Suppressor macrophage treated with lipopolysaccharide for 1 hour (primary cell): ENCODE data around the gene PLCB1.
"Not testable (repeated sequence)": the region's sequence is repeated elsewhere in the genome, so short reads cannot be mapped to it uniquely, and the experiment has no call there.

ENCODE experiments used
- DNase-seq, 3 donors: peaks; one replicate each; pipeline ENCODE4 v3.0.0-alpha.2; 2020 to 2022

PLCB1 gene

DNA sequence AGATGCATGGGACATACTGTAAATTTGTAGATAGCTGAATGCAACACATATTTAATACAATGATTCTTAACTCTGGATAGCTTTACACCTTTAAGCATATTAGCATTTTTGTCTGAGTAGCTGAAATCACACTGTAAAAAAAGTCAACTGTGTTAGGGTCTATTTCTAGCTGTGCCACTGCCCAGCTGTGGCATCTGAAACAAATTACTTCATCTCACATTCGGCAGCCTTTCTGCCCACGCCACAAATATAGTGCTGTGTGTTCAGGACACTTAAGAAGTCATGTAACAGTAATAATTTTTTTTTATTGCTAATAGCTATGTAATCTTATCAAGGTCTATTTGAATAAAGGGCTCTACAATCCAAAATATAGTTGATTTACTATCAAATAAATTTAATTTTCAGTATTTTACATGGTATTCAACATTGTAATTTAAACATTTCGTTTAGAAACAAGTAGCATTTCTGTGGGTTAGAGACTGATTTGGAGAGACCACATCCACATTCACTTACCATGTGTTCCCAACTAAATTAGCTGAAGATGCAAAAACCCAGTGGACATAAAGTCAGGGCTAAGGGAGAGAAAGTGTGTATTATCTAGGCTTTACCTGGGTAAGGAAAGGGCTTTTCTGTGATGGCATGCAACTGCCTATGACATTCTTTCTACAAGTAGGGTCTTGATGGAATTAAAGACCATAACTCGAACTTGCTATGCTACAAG is 276.7 kb downstream of the PLCB1 start:
- no peak for DNase-seq

- DNase-seq = no peak
Measured at GRCh38 chr20:8413691-8414090, 281.6 kb downstream of the PLCB1 start.

DNA sequence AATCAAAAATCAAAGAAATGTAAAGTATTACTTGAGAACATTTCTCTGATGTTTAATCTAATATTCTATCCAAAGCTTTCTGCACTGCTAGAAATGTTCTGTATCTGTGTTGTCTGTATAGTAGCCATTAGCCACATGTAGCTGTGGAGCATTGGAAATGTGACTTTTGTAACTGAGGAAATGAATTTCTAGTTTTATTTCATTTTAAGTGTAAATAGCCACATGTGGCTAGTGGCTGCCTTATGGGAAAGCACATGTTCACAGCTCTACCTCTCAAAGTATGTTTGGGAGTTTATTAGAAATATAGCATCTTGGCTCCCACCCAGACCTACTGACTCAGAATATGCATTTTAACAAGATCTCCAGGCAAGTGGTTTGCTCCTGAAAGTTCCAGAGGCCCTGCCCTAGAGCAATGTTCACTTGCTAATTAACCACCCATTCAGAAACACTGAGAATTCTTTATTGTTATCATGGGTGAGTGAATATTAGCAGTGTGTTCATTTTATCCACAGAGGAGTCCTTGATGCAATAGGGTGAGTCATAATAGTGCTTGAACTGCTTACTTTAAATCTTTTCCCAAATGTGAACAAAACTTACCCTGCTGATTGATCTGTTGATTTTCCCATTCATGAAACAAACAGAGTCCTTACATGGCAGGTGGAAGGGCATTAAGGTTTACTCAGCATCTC is 282.7 kb downstream of the PLCB1 start:
- DNase-seq = peak; percentile 35 to 69 (median 57)

DNA sequence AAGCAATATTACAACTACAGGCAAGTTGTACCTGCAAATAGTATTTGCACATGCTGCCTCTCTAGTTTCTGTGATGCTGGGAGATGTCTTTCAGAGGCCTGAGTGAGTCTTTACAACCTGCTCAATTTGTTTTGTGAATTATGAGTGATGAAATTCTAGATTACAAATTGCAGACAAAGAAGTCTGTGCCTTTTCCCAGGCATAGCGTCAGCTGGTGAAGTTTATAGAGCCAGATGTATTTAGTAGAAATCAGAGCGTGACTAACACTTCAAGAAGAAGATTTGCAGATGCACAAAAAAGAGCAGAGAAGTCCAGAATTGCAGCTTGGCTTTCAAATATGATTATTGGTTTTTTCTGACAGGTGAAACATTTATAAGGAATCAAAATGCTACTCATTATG is 289.9 kb downstream of the PLCB1 start:
- no peak for DNase-seq

DNA sequence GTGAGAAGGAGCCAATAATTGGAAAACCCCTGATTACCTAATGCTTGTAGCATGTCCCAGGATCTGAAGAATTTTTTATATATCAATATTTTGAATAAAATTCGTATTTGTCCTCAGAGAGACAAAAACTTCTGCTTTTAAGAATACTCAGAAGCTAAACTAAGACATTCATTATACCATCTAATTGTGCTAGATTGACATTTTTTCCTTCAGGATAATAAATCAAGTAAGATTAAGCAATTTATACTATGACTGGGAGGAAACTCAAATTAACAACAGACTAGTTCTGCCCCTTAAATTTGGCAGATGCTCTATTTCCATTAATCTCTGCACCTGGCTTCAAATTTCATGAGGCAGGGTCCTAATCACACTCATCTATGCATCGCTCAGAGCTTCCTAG is 291.4 kb downstream of the PLCB1 start:
- no peak for DNase-seq

DNA sequence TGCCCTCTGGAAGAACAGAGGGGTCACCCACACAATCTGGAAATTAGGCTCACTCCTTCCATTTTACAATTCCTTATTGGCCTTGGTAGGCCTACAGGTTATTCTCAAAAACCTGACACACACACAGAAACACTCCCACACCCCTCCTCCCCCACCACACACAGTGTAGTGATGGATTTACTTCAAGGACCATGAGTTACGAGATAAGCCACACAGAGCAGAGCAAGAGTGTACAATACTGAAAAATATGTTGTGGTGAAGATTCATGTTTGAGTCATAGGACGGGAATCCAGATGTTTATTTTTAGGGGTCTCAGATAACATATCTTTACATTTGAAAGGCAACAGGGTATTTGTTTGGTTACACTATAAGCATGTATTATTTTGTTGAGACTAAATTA is 291.9 kb downstream of the PLCB1 start:
- no peak for DNase-seq

DNA sequence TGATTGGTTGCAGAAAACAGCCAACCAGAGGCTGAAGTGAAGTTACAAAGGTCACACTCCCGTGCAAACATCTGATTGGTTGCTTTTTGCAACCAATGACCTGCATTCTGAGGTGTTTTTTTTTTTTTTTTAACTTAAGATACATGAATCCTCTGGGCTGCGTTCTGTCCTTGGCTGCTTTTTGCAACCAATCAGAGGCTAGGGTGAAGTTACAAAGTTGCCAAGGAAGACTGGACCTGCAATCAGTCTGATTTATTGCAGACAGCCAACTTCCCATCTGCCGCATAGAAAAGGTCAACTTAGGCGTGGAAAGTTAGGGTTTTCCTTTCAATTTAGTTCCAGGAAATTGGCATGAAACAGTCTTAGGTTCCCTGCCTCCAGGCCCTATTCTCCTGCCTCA is 292.9 kb downstream of the PLCB1 start:
- peak in 2 of 3 donors; percentile 31 to 55 for DNase-seq

DNA sequence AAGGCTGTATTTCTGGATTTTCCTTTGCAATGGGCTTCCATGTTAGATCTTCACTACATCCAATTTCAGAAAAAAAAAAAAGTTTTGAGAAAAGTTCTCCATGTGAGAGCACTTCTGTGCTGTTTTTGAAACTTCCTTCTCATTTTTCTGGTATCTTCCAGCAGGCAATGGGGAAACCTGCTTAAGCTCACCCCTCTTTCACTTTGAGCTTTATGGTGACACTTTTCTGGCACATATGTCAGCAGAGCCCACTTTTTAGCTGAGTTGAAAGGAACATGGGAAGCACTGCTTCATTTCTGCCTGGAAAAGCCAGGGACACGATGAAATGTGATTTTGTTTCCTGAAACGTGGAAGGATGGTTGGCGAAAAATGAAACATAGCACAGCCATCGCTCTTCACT is 293.7 kb downstream of the PLCB1 start:
- peak in 1 of 3 donors; percentile 17 for DNase-seq

GRCh38 chr20:8427419-8428040 is 295.5 kb downstream of the PLCB1 start:
- peak; percentile 55 to 74 (median 72) for DNase-seq

- DNase-seq = no peak
Measured at GRCh38 chr20:8428988-8429387, 296.9 kb downstream of the PLCB1 start.

- DNase-seq = no peak
Measured at GRCh38 chr20:8431538-8432434, 299.7 kb downstream of the PLCB1 start.

GRCh38 chr20:8432435-8433148 is 300.5 kb downstream of the PLCB1 start:
- DNase-seq = no peak

DNA sequence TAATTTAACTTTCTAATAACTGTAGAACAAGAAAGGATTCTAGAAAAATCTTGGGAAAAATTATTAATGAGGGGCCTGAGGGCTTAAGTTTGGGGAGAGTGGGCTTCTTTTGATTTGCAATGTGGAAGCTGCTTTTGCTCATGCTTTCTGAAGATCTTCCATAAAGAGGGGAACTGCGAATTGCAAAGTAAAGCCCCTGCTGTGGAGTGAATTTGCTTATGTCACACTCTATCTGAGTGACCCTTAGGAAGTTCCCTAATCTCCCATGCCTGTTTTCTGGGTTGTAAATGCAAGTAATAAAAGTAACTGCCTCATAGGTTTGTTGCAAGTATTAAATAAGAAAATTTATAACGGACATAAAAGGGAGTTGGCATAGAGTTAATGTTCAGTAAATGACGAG is 301.2 kb downstream of the PLCB1 start:
- peak; percentile 44 to 81 (median 72) for DNase-seq

- DNase-seq = peak; percentile 41 to 83 (median 78)
Measured at GRCh38 chr20:8434326-8434876, 302.3 kb downstream of the PLCB1 start.

DNA sequence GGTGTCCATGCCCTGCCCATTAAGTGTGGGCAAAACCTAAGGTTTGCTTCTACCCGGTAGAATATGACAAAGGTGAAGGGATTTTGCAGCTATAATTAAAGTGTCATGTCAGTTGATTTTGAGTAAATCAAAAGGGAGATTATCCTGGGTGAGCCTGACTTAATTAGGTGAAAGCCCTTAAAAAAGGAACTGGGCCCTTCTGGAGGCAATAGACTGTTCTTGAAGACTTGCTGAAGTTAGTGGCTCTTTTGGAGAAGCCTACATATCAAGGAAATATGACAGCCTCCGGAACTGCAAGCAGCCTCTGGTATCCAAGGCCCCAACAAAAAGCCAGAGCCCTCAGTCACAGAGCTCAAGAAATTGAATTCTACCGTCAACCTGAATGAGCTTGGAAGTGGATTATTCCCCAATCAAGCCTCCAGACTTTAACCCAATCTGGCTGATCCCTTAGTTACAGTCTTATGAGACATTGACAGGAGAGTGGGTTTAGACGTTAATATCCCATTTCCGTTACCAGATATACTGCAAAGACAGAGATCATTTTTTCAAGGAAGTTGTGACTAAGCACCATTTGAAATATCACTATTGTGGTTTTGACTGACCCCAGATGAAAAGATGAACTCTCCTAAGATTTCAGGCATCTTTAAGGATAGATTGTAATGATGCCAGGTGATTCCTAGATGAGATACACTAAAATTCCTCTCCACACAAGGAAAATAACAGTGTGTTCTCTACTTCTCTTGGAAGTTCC is 303.4 kb downstream of the PLCB1 start:
- DNase-seq = peak; percentile 19 to 66 (median 65)

- not testable (repeated sequence) for DNase-seq
Measured at GRCh38 chr20:8436938-8437337, 304.9 kb downstream of the PLCB1 start.

DNA sequence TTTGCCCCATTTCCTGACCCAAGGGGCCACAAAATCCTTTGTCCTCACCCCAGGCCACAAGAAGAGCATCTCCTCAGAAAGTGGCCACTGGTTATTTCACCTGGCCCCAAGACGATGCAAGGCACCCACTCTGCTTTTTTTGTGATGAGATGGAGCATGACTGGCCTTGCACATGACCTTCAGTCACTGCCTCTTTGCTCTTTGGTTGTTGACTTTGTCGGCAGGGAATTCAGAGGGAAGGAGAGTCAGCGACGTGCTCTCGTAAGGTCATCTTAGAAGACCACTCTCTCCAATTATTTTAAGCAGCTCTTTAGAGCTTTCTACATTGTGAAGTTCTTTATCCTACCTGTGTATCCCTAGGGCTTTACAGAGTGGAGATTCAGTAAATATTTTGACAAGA is 306.7 kb downstream of the PLCB1 start:
- no peak for DNase-seq

- peak; percentile 34 to 43 (median 40) for DNase-seq
Measured at GRCh38 chr20:8443464-8444072, 311.5 kb downstream of the PLCB1 start.

DNA sequence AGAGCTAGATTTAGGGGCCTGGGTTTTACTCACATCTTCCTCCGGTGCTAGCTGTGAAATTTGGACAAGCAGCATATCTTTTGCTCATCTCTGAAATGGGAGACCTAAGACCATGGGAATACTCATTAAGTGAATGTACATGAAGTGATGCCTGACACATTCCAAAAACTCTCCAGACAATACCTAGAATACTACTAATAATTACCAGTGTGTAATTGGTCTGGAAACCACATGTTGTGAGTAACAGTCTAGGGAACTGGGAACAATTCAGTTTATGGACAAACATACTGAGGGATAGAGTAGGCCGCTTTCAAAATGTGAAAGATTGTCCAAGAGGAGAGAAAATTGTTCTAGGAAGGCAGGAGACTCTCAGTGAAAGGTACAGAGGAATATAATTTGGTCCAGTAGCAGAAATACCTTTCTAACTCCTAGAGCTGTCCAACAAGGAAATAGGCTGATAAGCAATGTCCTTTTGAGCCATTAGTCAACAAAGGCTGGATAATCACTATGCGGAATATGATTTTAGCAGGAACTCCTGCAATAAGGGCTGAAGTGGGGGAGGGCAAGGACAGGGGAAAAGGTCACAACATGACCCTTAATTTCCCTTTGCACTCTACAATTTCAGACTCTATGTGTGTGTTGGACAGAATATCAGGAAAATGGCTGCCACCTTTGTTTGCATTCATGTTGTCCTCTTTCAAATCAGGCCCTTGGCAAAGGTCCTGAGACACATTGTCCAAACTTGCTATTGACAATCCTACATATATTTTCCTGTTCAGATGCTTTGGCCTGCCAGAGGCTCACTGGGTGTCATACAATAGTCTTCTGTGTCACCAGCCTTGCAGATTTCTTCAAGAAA is 315.4 kb downstream of the PLCB1 start:
- DNase-seq = no peak

DNA sequence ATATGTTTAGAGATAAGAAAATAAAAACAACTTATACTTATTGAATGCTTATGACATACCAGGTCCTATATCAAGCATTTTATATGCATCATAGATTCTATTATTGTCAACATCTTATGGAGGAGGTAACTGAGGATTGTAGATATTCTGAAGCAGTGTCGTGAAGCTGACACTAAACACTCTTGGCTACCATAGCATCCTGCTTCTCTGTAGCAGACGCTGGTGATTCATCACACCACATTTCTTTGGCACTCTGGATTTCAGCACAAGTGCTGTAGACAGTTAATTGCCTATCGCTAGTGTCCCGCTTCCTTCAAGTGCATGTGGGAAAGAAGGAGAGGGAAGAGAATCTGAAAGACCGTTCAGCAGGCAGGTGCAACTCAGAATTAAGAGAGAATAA is 317.1 kb downstream of the PLCB1 start:
- no peak for DNase-seq
